ENCODE results near the gene ADGRA1.

ADGRA1 gene

GRCh38 chr10:133176546-133176945 is 88.8 kb downstream of the ADGRA1 start:
- no peak for DNase-seq (ENCODE audit: low read depth)
- TF ChIP-seq, protein P1, sequence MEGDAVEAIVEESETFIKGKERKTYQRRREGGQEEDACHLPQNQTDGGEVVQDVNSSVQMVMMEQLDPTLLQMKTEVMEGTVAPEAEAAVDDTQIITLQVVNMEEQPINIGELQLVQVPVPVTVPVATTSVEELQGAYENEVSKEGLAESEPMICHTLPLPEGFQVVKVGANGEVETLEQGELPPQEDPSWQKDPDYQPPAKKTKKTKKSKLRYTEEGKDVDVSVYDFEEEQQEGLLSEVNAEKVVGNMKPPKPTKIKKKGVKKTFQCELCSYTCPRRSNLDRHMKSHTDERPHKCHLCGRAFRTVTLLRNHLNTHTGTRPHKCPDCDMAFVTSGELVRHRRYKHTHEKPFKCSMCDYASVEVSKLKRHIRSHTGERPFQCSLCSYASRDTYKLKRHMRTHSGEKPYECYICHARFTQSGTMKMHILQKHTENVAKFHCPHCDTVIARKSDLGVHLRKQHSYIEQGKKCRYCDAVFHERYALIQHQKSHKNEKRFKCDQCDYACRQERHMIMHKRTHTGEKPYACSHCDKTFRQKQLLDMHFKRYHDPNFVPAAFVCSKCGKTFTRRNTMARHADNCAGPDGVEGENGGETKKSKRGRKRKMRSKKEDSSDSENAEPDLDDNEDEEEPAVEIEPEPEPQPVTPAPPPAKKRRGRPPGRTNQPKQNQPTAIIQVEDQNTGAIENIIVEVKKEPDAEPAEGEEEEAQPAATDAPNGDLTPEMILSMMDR (conservative IDR thresholded peaks at IDR 0.05; ENCODE audit: low read depth, low read length) = no peak
- H3K4me3 ChIP-seq (ENCODE audit: low read depth, low read length) = no peak overlapping the region

DNA sequence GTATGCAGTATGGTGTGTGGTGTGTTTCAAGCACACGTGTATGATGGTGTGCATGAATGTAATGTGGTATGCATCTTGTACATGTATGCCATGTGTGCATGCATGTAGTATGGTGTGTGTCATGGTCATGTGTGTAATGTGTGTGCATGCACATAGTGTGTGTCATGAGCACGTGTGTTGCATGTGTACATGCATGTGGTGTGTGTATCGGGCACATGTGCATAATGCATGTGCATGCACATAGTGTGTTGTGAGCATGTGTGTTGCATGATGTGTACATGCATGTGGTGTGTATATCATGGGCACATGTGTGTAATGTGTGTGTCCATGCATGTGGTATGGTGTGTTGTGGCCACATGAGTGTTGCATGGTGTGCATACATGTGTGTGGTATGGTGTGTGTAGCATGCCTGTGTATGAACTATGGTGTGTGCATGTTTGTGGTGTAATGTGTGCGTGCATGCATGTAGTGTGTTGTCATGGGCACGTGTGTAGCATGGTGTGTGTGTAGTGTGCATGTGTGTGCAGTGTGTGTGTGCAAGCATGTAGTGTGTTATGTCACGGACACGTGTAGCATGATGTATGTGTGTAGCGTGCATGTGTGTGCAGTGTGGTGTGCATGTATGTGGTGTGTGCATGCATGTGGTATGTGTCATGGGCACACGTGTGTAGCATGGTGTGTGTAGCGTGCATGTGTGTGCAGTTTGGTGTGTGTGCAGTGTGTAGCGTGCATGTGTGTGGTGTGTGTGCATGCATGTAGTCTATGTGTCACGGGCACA is 89.8 kb downstream of the ADGRA1 start:
- TF ChIP-seq, protein P1 (conservative IDR thresholded peaks at IDR 0.05; ENCODE audit: low read depth, low read length) = no peak
- DNase-seq (ENCODE audit: low read depth) = no peak
- no peak overlapping the region for H3K4me3 ChIP-seq (ENCODE audit: low read depth, low read length)

DNA sequence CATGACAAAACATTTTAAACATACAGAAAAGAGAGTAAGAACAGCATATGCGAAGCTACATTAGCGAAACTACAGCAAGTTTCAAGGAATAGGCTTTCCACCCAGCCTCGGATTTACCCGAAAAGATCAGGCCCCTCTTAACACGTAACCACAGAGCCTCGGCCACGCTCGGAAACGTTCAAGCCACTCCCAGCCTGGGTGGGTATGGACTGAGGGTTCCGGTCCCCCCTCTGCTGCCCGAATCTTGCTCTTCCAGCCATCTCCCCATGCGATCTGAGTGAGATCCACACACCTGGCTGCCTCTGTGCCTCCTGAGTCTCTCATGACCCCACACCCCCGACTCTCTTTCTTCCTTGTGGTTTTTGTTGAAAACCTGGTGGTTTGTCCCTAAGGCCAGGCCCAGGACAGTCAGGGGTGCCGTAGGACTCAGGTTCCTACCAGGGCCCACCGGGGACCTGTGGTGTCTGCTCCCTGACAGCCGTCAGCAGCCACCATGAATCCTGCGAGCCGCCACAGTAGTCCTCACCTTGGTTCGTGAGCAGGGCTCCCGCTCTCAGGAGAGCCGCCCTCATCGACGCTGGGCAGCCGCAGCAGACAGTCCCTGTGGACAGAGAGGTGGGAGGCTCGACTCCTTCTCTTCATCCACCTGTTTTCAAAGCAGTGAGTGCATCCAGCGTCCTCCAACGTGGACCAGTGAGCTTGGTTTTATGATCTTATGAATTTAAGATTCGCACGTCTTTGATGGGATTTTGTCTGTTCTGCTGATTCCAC is 90.8 kb downstream of the ADGRA1 start:
- DNase-seq (ENCODE audit: low read depth) = no peak
- TF ChIP-seq, protein P1 (conservative IDR thresholded peaks at IDR 0.05; ENCODE audit: low read depth, low read length) = no peak
- H3K4me3 ChIP-seq (ENCODE audit: low read depth, low read length) = no peak overlapping the region

DNA sequence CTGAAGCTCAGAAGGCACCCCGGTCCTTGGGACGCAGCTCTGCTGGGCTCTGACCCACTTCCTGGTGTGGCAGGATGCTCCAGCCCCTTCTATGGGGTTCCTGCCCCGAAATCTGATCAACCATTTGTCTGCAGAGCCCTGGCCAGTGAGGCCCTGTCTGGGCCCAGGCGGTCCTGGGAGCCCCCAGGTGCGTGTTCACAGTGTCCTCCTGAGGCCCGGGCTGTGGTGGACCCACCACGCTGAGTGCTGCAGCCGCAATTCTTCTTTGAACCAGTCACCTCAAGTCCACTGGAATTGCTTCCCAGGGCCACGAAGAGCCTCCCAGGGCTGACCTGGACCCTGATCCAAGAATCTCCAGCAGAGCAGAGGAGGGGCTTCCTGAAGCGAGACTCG is 91.4 kb downstream of the ADGRA1 start:
- no peak overlapping the region for H3K4me3 ChIP-seq (ENCODE audit: low read depth, low read length)
- DNase-seq (ENCODE audit: low read depth) = no peak
- TF ChIP-seq, protein P1 (conservative IDR thresholded peaks at IDR 0.05; ENCODE audit: low read depth, low read length) = no peak

GRCh38 chr10:133179651-133180050 is 91.9 kb downstream of the ADGRA1 start:
- DNase-seq (ENCODE audit: low read depth) = no peak
- H3K4me3 ChIP-seq (ENCODE audit: low read depth, low read length) = no peak overlapping the region
- TF ChIP-seq, protein P1 (conservative IDR thresholded peaks at IDR 0.05; ENCODE audit: low read depth, low read length) = no peak

GRCh38 chr10:133180192-133180964 is 92.7 kb downstream of the ADGRA1 start:
- no peak overlapping the region for H3K4me3 ChIP-seq (ENCODE audit: low read depth, low read length)
- no peak for DNase-seq (ENCODE audit: low read depth)
- TF ChIP-seq, protein P1 (conservative IDR thresholded peaks at IDR 0.05; ENCODE audit: low read depth, low read length) = no peak

All from choroid plexus epithelial cell (primary cell).